ENCODE measurements around the gene SLC18A2. TPM values are rescaled to one million over a fixed set of nuclear protein-coding genes. Genes with fewer than 3 reads are reported as not detected.

SLC18A2 gene
- total RNA-seq: 1 to 10 TPM in 1 of 4 donors, under 1 TPM in 2, not detected in 1; 0.60 to 1.7 (median 0.93) TPM

- TF ChIP-seq CTCF (IDR thresholded peaks at IDR 0.05): no peak
- DNase-seq (ENCODE audit: low spot score): no peak
- ATAC-seq (ENCODE audit: low FRiP score): no peak
Measured at GRCh38 chr10:117240621-117241529, at the start of gene SLC18A2. Gene SLC18A2, plus strand, starts transcription at chr10:117241114. Its CDS starts 580 bp downstream, at chr10:117241694.

DNA sequence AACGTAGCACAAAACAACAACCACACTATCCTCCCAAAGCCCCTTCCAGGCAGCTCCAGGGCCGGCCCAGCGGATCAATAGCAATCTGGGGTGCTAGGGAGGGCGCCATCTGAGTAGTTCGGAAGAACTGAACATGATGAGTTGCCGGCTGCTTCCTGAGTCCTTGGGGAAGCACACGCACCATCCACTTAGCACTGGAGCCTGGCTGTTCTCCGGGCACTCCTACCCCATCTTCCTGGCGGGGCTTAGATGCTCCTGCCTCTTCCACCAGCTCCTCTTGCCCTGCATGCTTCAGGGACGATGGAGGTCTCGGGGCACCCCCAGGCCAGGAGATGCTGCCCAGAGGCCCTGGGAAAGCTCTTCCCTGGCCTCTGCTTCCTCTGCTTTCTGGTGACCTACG, 43.7 kb upstream of the SLC18A2 start, which contains the start of gene KCNK18:
Gene KCNK18 (plus strand): TSS at position 301 of the 400 bp plus-strand sequence. CDS start 0 bp downstream, at position 301.
- TF ChIP-seq CTCF (IDR thresholded peaks at IDR 0.05): no peak
- DNase-seq (ENCODE audit: low spot score): no peak

DNA sequence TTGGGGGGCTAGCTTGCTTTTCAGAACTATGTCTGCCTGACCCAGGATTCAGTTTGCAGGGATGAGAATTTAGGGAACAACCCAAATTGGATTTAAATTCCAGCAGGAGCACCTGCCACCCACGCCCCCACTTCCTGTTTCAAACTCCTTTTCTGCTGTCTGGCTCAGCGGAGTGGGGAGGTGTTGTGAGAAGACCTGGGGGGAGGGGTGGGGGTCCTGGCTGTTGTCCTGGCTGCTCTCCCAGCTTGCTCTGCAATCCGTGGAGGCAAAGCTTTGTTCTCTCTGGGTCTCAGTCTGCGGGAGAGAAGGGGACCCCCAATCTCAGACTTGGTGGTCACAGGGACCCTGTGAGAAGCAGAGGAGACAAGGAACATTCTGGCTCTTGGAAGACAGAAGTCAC, 42.8 kb upstream of the SLC18A2 start:
- DNase-seq (ENCODE audit: low spot score): no peak
- no peak for ATAC-seq (ENCODE audit: low FRiP score)
- TF ChIP-seq CTCF (IDR thresholded peaks at IDR 0.05): no peak

More for the DNA sequence above, 43.7 kb upstream of the SLC18A2 start, which contains the start of gene KCNK18:
- ATAC-seq (ENCODE audit: low FRiP score): no peak

GRCh38 chr10:117201826-117202225, 39.1 kb upstream of the SLC18A2 start:
- ATAC-seq (ENCODE audit: low FRiP score) (no peak), DNase-seq (ENCODE audit: low spot score) (no peak)
- no peak for TF ChIP-seq CTCF (IDR thresholded peaks at IDR 0.05)

DNA sequence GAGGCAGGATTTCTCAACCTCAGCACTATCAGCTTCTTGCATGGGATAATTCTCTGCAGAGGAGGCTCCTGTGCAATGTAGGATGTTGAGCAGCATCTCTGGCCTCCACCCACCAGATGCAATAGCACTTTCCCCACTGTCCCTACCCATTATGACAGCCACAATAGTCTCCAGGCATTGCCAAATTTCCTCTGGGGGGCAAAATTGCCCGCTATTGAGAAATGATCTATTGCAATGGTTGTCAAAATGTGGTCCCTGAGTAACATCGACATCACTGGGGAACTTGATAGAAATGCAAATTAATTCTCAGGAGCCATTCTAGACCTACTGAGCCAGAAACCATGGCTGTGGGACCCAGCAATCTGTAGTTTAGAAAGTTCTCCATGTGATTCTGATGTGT, 36.6 kb upstream of the SLC18A2 start:
- no peak for ATAC-seq (ENCODE audit: low FRiP score)
- TF ChIP-seq CTCF (IDR thresholded peaks at IDR 0.05): no peak
- no peak for DNase-seq (ENCODE audit: low spot score)

GRCh38 chr10:117212176-117212575, 28.7 kb upstream of the SLC18A2 start:
- DNase-seq (ENCODE audit: low spot score): no peak

More at GRCh38 chr10:117212176-117212575, 28.7 kb upstream of the SLC18A2 start:
- TF ChIP-seq CTCF (IDR thresholded peaks at IDR 0.05): no peak
- ATAC-seq (ENCODE audit: low FRiP score): no peak

All from omental fat pad (tissue), 4 donors.